ENCODE data around the gene STKLD1. TPM values are rescaled to one million over a fixed set of nuclear protein-coding genes. Genes with fewer than 3 reads are reported as not detected.
"Not testable (repeated sequence)": the region's sequence is repeated elsewhere in the genome, so short reads cannot be mapped to it uniquely, and the experiment has no call there.

The STKLD1 gene
- 1 to 10 TPM; 1.1 to 1.8 (median 1.5) TPM for total RNA-seq
- under 1 TPM in 1 of 2 donors, not detected in 1; 0.78 TPM for polyA plus RNA-seq
- 1.1 reads per million for total RNA-seq

- Histone ChIP-seq H3K27me3 (ENCODE audit: control insufficient read depth in 2 of 2, insufficient read depth in 2 of 2, low read length in 2 of 2) (no peaks in the 10 kb centered on the region), H3K27ac (ENCODE audit: low read depth, low read length) (peak within 1 kb of the TSS; percentile 98), H3K9me3 (ENCODE audit: control insufficient read depth in 2 of 3, low read length in 3 of 3) (no peaks in the 10 kb centered on the region), H3K36me3 (ENCODE audit: control insufficient read depth in 2 of 3, insufficient read depth in 3 of 3, low read length in 3 of 3) (peaks cover 0 to 10% (median 0%) of the 10 kb centered on the region in 3 experiments), H3K4me1 (ENCODE audit: control insufficient read depth in 2 of 2, insufficient read depth in 2 of 2, low read length in 2 of 2) (peaks cover 31 to 38% of the 10 kb centered on the region in 2 donors), H3K4me3 (ENCODE audit: low read length) (peak within 1 kb of the TSS; percentile 58)
- ChIA-PET CTCF (no interaction called here), POLR2A (interaction anchor here (0.8 to 13.6 kb wide), 8 partner anchors 10 to 84 kb away, joined by 3 to 185 read pairs (median 4); partner anchors contain the start of genes CACFD1, MED22, RPL7A and SURF1)
- no peaks in the 10 kb centered on the region for H3K9me3 Mint-ChIP-seq
- DNase-seq (peak; percentile 86 to 99 (median 93)), ATAC-seq (peak; percentile 95)
- H3K36me3 Mint-ChIP-seq = peaks cover 0 to 15% (median 0%) of the 10 kb centered on the region in 5 donors
- H3K27me3 Mint-ChIP-seq = peaks cover 0 to 4% (median 0%) of the 10 kb centered on the region in 5 donors
- peak within 1 kb of the TSS; percentile 72 to 99 (median 96) for H3K27ac Mint-ChIP-seq
- peaks cover 26 to 47% (median 34%) of the 10 kb centered on the region in 7 donors for H3K4me1 Mint-ChIP-seq
- intact Hi-C loops (cut with micrococcal nuclease) = loop anchor here (1.0 to 10.0 kb wide), 10 partner anchors 20 to 789 kb away; partner anchors contain the start of genes CACFD1 (in 2 of the 2), MED22 (in 2 of the 2), REXO4 (in 2 of the 2) and RPL7A (in 2 of the 2)
- H3K4me3 Mint-ChIP-seq = peak within 1 kb of the TSS; percentile 84 to 98 (median 92)
These were observed at the start of gene STKLD1, which contains the start of gene SURF4 for GRCh38 chr9:133375724-133376654. TSS of gene STKLD1 (plus strand) at chr9:133376366. CDS start at chr9:133376474, 108 bp downstream. TSS of gene SURF4 (minus strand) at chr9:133376060. CDS start at chr9:133375969, 91 bp downstream.

GRCh38 chr9:133327021-133327420, 49.1 kb upstream of the STKLD1 start:
- H3K36me3 Mint-ChIP-seq; POLR2A ChIA-PET; CTCF ChIA-PET; H3K27ac ChIP-seq (ENCODE audit: low read depth, low read length); H3K27me3 ChIP-seq (ENCODE audit: control insufficient read depth in 2 of 2, insufficient read depth in 2 of 2, low read length in 2 of 2); ATAC-seq; H3K27me3 Mint-ChIP-seq; H3K4me1 ChIP-seq (ENCODE audit: control insufficient read depth in 2 of 2, insufficient read depth in 2 of 2, low read length in 2 of 2); H3K9me3 Mint-ChIP-seq; H3K4me3 ChIP-seq (ENCODE audit: low read length); DNase-seq; H3K9me3 ChIP-seq (ENCODE audit: control insufficient read depth in 2 of 3, low read length in 3 of 3); H3K4me3 Mint-ChIP-seq: not testable (repeated sequence)
- H3K4me1 Mint-ChIP-seq = peaks cover 2 to 23% (median 14%) of the 10 kb centered on the region in 7 donors
- intact Hi-C loops (cut with micrococcal nuclease) = loop anchor here in 1 of 2 donors (5.0 kb wide), 1 partner anchor 140 kb away; no protein-coding TSS in a partner anchor
- H3K36me3 ChIP-seq (ENCODE audit: control insufficient read depth in 2 of 3, insufficient read depth in 3 of 3, low read length in 3 of 3) = peaks cover 0 to 22% (median 1%) of the 10 kb centered on the region in 3 experiments
- peak overlapping the region in 1 of 9 donors; percentile 6 for H3K27ac Mint-ChIP-seq

GRCh38 chr9:133327834-133328484, 48.2 kb upstream of the STKLD1 start:
- no peaks in the 10 kb centered on the region for H3K4me1 ChIP-seq (ENCODE audit: control insufficient read depth in 2 of 2, insufficient read depth in 2 of 2, low read length in 2 of 2)
- ChIA-PET POLR2A (no interaction called here), CTCF (no interaction called here)
- H3K27ac Mint-ChIP-seq = peak overlapping the region in 6 of 9 donors; percentile 1 to 59 (median 23)
- no peak overlapping the region for H3K4me3 Mint-ChIP-seq
- no peak overlapping the region for H3K27ac ChIP-seq (ENCODE audit: low read depth, low read length)
- peaks cover 0 to 32% (median 6%) of the 10 kb centered on the region in 3 experiments for H3K36me3 ChIP-seq (ENCODE audit: control insufficient read depth in 2 of 3, insufficient read depth in 3 of 3, low read length in 3 of 3)
- no peak overlapping the region for H3K4me3 ChIP-seq (ENCODE audit: low read length)
- H3K27me3 Mint-ChIP-seq = no peaks in the 10 kb centered on the region
- H3K4me1 Mint-ChIP-seq = peaks cover 2 to 24% (median 18%) of the 10 kb centered on the region in 7 donors
- ATAC-seq = no peak
- no peaks in the 10 kb centered on the region for H3K9me3 Mint-ChIP-seq
- H3K36me3 Mint-ChIP-seq = peaks cover 3 to 16% (median 4%) of the 10 kb centered on the region in 5 donors
- no peak for DNase-seq
- H3K27me3 ChIP-seq (ENCODE audit: control insufficient read depth in 2 of 2, insufficient read depth in 2 of 2, low read length in 2 of 2) = no peaks in the 10 kb centered on the region
- intact Hi-C loops (cut with micrococcal nuclease) = loop anchor here (2.0 to 5.0 kb wide), 2 partner anchors 141 kb away; no protein-coding TSS in a partner anchor
- no peaks in the 10 kb centered on the region for H3K9me3 ChIP-seq (ENCODE audit: control insufficient read depth in 2 of 3, low read length in 3 of 3)

GRCh38 chr9:133329306-133330156, 46.6 kb upstream of the STKLD1 start:
- intact Hi-C loops (cut with micrococcal nuclease) = loop anchor here (2.0 to 5.0 kb wide), 2 partner anchors 142 to 143 kb away; no protein-coding TSS in a partner anchor
- H3K9me3 ChIP-seq (ENCODE audit: control insufficient read depth in 2 of 3, low read length in 3 of 3); H3K27me3 Mint-ChIP-seq; H3K9me3 Mint-ChIP-seq; H3K27ac ChIP-seq (ENCODE audit: low read depth, low read length); H3K27me3 ChIP-seq (ENCODE audit: control insufficient read depth in 2 of 2, insufficient read depth in 2 of 2, low read length in 2 of 2); ATAC-seq; DNase-seq; H3K4me3 ChIP-seq (ENCODE audit: low read length); H3K4me3 Mint-ChIP-seq; H3K4me1 ChIP-seq (ENCODE audit: control insufficient read depth in 2 of 2, insufficient read depth in 2 of 2, low read length in 2 of 2): not testable (repeated sequence)
- CTCF ChIA-PET = interaction anchor here (0.8 to 1.3 kb wide), 3 partner anchors 32 to 42 kb away, joined by 3 to 4 read pairs (median 4); no protein-coding TSS in a partner anchor
- Mint-ChIP-seq H3K4me1 (peaks cover 6 to 36% (median 22%) of the 10 kb centered on the region in 7 donors), H3K27ac (peak overlapping the region in 2 of 9 donors; percentile 32), H3K36me3 (peaks cover 3 to 22% (median 4%) of the 10 kb centered on the region in 5 donors)
- POLR2A ChIA-PET = interaction anchor here (0.9 to 1.1 kb wide), 2 partner anchors 11 to 18 kb away, joined by 3 read pairs; partner anchors contain the start of genes MED22 and RPL7A
- H3K36me3 ChIP-seq (ENCODE audit: control insufficient read depth in 2 of 3, insufficient read depth in 3 of 3, low read length in 3 of 3) = peaks cover 9 to 48% (median 10%) of the 10 kb centered on the region in 3 experiments

- ChIA-PET POLR2A (interaction anchor here (0.8 kb wide), 1 partner anchor 141 kb away, joined by 3 read pairs; no protein-coding TSS in a partner anchor), CTCF (interaction anchor here (1.3 kb wide), 1 partner anchor 40 kb away, joined by 4 read pairs; no protein-coding TSS in a partner anchor)
- Histone ChIP-seq H3K36me3 (ENCODE audit: control insufficient read depth in 2 of 3, insufficient read depth in 3 of 3, low read length in 3 of 3) (peaks cover 9 to 49% (median 10%) of the 10 kb centered on the region in 3 experiments), H3K27me3 (ENCODE audit: control insufficient read depth in 2 of 2, insufficient read depth in 2 of 2, low read length in 2 of 2) (no peaks in the 10 kb centered on the region), H3K27ac (ENCODE audit: low read depth, low read length) (no peak overlapping the region), H3K4me1 (ENCODE audit: control insufficient read depth in 2 of 2, insufficient read depth in 2 of 2, low read length in 2 of 2) (peaks cover 14 to 17% of the 10 kb centered on the region in 2 donors), H3K4me3 (ENCODE audit: low read length) (no peak overlapping the region), H3K9me3 (ENCODE audit: control insufficient read depth in 2 of 3, low read length in 3 of 3) (no peaks in the 10 kb centered on the region)
- Mint-ChIP-seq H3K4me1 (peaks cover 8 to 50% (median 34%) of the 10 kb centered on the region in 7 donors), H3K9me3 (no peaks in the 10 kb centered on the region), H3K27me3 (no peaks in the 10 kb centered on the region), H3K4me3 (no peak overlapping the region), H3K27ac (no peak overlapping the region), H3K36me3 (peaks cover 3 to 22% (median 7%) of the 10 kb centered on the region in 5 donors)
- ATAC-seq (no peak), DNase-seq (no peak)
- intact Hi-C loops (cut with micrococcal nuclease) = no loop called here
These were observed 44.9 kb upstream of the STKLD1 start for GRCh38 chr9:133331221-133331620.

Measured in naive thymus-derived CD4-positive, alpha-beta T cell (primary cell).